ENCODE data around the gene NECTIN1. TPM values are rescaled to one million over a fixed set of nuclear protein-coding genes. Genes with fewer than 3 reads are reported as not detected.

The NECTIN1 gene
- total RNA-seq, 1 donor from 2014 or later: 45.3 TPM

- no peak overlapping the region for H3K27ac Mint-ChIP-seq
- TF ChIP-seq CTCF (IDR thresholded peaks at IDR 0.05; ENCODE audit: unreplicated experiment): no peak
Measured at GRCh38 chr11:119716582-119717498, 12.2 kb downstream of the NECTIN1 start.

GRCh38 chr11:119714590-119714989 lies 14.4 kb downstream of the NECTIN1 start:
- H3K27ac Mint-ChIP-seq: no peak overlapping the region
- no peak overlapping the region for H3K4me3 Mint-ChIP-seq
- peaks cover under 1% of the 10 kb centered on the region for H3K36me3 Mint-ChIP-seq
- no peaks in the 10 kb centered on the region for H3K27me3 Mint-ChIP-seq (ENCODE audit: low read depth)
- peaks cover 47% of the 10 kb centered on the region for H3K4me1 Mint-ChIP-seq
- no peak for DNase-seq (ENCODE audit: low spot score in 2 of 2, unreplicated experiment in 2 of 2)
- no peaks in the 10 kb centered on the region for H3K9me3 Mint-ChIP-seq
- TF ChIP-seq CTCF (IDR thresholded peaks at IDR 0.05; ENCODE audit: unreplicated experiment): no peak

More at GRCh38 chr11:119716582-119717498, 12.2 kb downstream of the NECTIN1 start:
- no peak overlapping the region for H3K4me3 Mint-ChIP-seq
- DNase-seq (ENCODE audit: low spot score in 2 of 2, unreplicated experiment in 2 of 2): no peak
- peaks cover 36% of the 10 kb centered on the region for H3K4me1 Mint-ChIP-seq
- peaks cover 6% of the 10 kb centered on the region for H3K36me3 Mint-ChIP-seq
- H3K9me3 Mint-ChIP-seq: no peaks in the 10 kb centered on the region
- no peaks in the 10 kb centered on the region for H3K27me3 Mint-ChIP-seq (ENCODE audit: low read depth)

GRCh38 chr11:119714189-119714588 lies 14.8 kb downstream of the NECTIN1 start:
- no peak overlapping the region for H3K27ac Mint-ChIP-seq
- peaks cover 51% of the 10 kb centered on the region for H3K4me1 Mint-ChIP-seq
- TF ChIP-seq CTCF (IDR thresholded peaks at IDR 0.05; ENCODE audit: unreplicated experiment): no peak
- no peaks in the 10 kb centered on the region for H3K27me3 Mint-ChIP-seq (ENCODE audit: low read depth)
- no peak for DNase-seq (ENCODE audit: low spot score in 2 of 2, unreplicated experiment in 2 of 2)
- no peaks in the 10 kb centered on the region for H3K36me3 Mint-ChIP-seq
- H3K9me3 Mint-ChIP-seq: no peaks in the 10 kb centered on the region
- no peak overlapping the region for H3K4me3 Mint-ChIP-seq

GRCh38 chr11:119713359-119714040 lies 15.5 kb downstream of the NECTIN1 start:
- H3K4me1 Mint-ChIP-seq: peaks cover 58% of the 10 kb centered on the region
- no peak for DNase-seq (ENCODE audit: low spot score in 2 of 2, unreplicated experiment in 2 of 2)

More at GRCh38 chr11:119713359-119714040, 15.5 kb downstream of the NECTIN1 start:
- Mint-ChIP-seq H3K27ac (no peak overlapping the region), H3K27me3 (ENCODE audit: low read depth) (no peaks in the 10 kb centered on the region), H3K36me3 (no peaks in the 10 kb centered on the region), H3K4me3 (no peak overlapping the region), H3K9me3 (no peaks in the 10 kb centered on the region)
- no peak for TF ChIP-seq CTCF (IDR thresholded peaks at IDR 0.05; ENCODE audit: unreplicated experiment)
